ENCODE data around the gene HELLS. TPM values are rescaled to one million over a fixed set of nuclear protein-coding genes. Genes with fewer than 3 reads are reported as not detected.
A peak's percentile ranks its signal among the peaks of the same experiment; 100 is the strongest.
"Not testable (repeated sequence)": the region's sequence is repeated elsewhere in the genome, so short reads cannot be mapped to it uniquely, and the experiment has no call there.

HELLS gene
- total RNA-seq, 1 experiment from 2014 or later = 108 TPM

GRCh38 chr10:94607111-94607510, 61.5 kb downstream of the HELLS start:
- DNase-seq (ENCODE audit: low spot score) = no peak

GRCh38 chr10:94608559-94608958, 63.0 kb downstream of the HELLS start:
- DNase-seq (ENCODE audit: low spot score) = no peak

- DNase-seq (ENCODE audit: low spot score) = no peak
Observed at GRCh38 chr10:94614558-94614957, 69.0 kb downstream of the HELLS start.

- DNase-seq (ENCODE audit: low spot score) = peak; percentile 49
Observed at GRCh38 chr10:94617389-94617944, 71.9 kb downstream of the HELLS start.

- DNase-seq (ENCODE audit: low spot score) = no peak
Observed at GRCh38 chr10:94622666-94623205, 77.1 kb downstream of the HELLS start.

- DNase-seq (ENCODE audit: low spot score) = no peak
Observed at GRCh38 chr10:94623572-94623971, 78.0 kb downstream of the HELLS start.

- no peak for DNase-seq (ENCODE audit: low spot score)
Observed at GRCh38 chr10:94626476-94626875, 80.9 kb downstream of the HELLS start.

GRCh38 chr10:94627511-94627910, 81.9 kb downstream of the HELLS start:
- no peak for DNase-seq (ENCODE audit: low spot score)

GRCh38 chr10:94630017-94630688, 84.6 kb downstream of the HELLS start:
- peak; percentile 80 for DNase-seq (ENCODE audit: low spot score)

GRCh38 chr10:94631077-94631875, 85.7 kb downstream of the HELLS start:
- DNase-seq (ENCODE audit: low spot score) = no peak

GRCh38 chr10:94632954-94633353, 87.4 kb downstream of the HELLS start:
- DNase-seq (ENCODE audit: low spot score) = no peak

- DNase-seq (ENCODE audit: low spot score) = not testable (repeated sequence)
Observed at GRCh38 chr10:94638097-94638496, 92.5 kb downstream of the HELLS start.

- DNase-seq (ENCODE audit: low spot score) = no peak
Observed at GRCh38 chr10:94639902-94640301, 94.3 kb downstream of the HELLS start.

- DNase-seq (ENCODE audit: low spot score) = no peak
Observed at GRCh38 chr10:94640562-94640961, 95.0 kb downstream of the HELLS start.

GRCh38 chr10:94641480-94641879, 95.9 kb downstream of the HELLS start:
- DNase-seq (ENCODE audit: low spot score) = no peak

GRCh38 chr10:94644352-94644751, 98.8 kb downstream of the HELLS start:
- no peak for DNase-seq (ENCODE audit: low spot score)

- no peak for DNase-seq (ENCODE audit: low spot score)
Observed at GRCh38 chr10:94645285-94645684, 99.7 kb downstream of the HELLS start.

Other genes with a start within 250 kb of the HELLS start
- gene NOC3L, start 182.8 kb upstream of the HELLS start, total RNA-seq (2014; rRNA removed; shearing (Covaris generic)) = 7.9 and 8.0 TPM in 2 replicates
- 5.8 TPM in 2 replicates for gene TBC1D12, start 143.2 kb upstream of the HELLS start, total RNA-seq (2014; rRNA removed; shearing (Covaris generic))
- gene CYP2C18, start 137.9 kb downstream of the HELLS start, total RNA-seq (2014; rRNA removed; shearing (Covaris generic)) = 0.10 and 0.29 TPM in 2 replicates
- gene CYP2C19, start 216.9 kb downstream of the HELLS start, total RNA-seq (2014; rRNA removed; shearing (Covaris generic)) = 0.44 TPM in 1 of 2 replicates, not detected in the other

Measured in HT-29 (cell line).